Rectal smooth muscle tissue (tissue), 1 donor: ENCODE data around the gene RYR2.

ENCODE experiments used
- H3K27ac ChIP-seq: one replicate; pipeline ENCODE4 v1.7.0; 2013; ENCODE audit warnings: low read depth, low read length, inconsistent platforms
- H3K27me3 ChIP-seq: one replicate; pipeline ENCODE4 v1.7.0; 2013; ENCODE audit warnings: low read length; ENCODE audit not compliant: control insufficient read depth, insufficient read depth
- H3K36me3 ChIP-seq: one replicate; pipeline ENCODE4 v1.7.0; 2013; ENCODE audit warnings: low read length; ENCODE audit not compliant: control insufficient read depth, insufficient read depth
- H3K4me1 ChIP-seq: one replicate; pipeline ENCODE4 v1.7.0; 2013; ENCODE audit warnings: low read length; ENCODE audit not compliant: control insufficient read depth, insufficient read depth
- H3K4me3 ChIP-seq: one replicate; pipeline ENCODE4 v1.7.0; 2013; ENCODE audit warnings: low read length
- H3K9ac ChIP-seq: one replicate; pipeline ENCODE4 v1.7.0; 2013; ENCODE audit warnings: low read length

The RYR2 gene

GRCh38 chr1:237868817-237869600, 827.0 kb downstream of the RYR2 start:
- Histone ChIP-seq H3K4me3 (no peak overlapping the region), H3K36me3 (no peaks in the 10 kb centered on the region), H3K27me3 (no peaks in the 10 kb centered on the region), H3K9ac (no peak overlapping the region), H3K27ac (no peak overlapping the region), H3K4me1 (no peaks in the 10 kb centered on the region)

GRCh38 chr1:237873487-237874211, 831.7 kb downstream of the RYR2 start:
- Histone ChIP-seq H3K4me3 (no peak overlapping the region), H3K9ac (no peak overlapping the region), H3K36me3 (no peaks in the 10 kb centered on the region), H3K27me3 (no peaks in the 10 kb centered on the region), H3K27ac (no peak overlapping the region), H3K4me1 (no peaks in the 10 kb centered on the region)

- no peaks in the 10 kb centered on the region for H3K4me1 ChIP-seq
These were observed 833.3 kb downstream of the RYR2 start for GRCh38 chr1:237875291-237875690.

GRCh38 chr1:237877631-237878030, 835.6 kb downstream of the RYR2 start:
- Histone ChIP-seq H3K9ac (no peak overlapping the region), H3K27ac (no peak overlapping the region), H3K4me3 (no peak overlapping the region), H3K36me3 (no peaks in the 10 kb centered on the region), H3K27me3 (no peaks in the 10 kb centered on the region), H3K4me1 (no peaks in the 10 kb centered on the region)

More at GRCh38 chr1:237875291-237875690, 833.3 kb downstream of the RYR2 start:
- no peaks in the 10 kb centered on the region for H3K27me3 ChIP-seq
- H3K36me3 ChIP-seq = no peaks in the 10 kb centered on the region
- no peak overlapping the region for H3K4me3 ChIP-seq
- no peak overlapping the region for H3K9ac ChIP-seq
- H3K27ac ChIP-seq = no peak overlapping the region

- H3K36me3 ChIP-seq = no peaks in the 10 kb centered on the region
- no peak overlapping the region for H3K27ac ChIP-seq
- H3K27me3 ChIP-seq = no peaks in the 10 kb centered on the region
- no peak overlapping the region for H3K4me3 ChIP-seq
- no peak overlapping the region for H3K9ac ChIP-seq
- no peaks in the 10 kb centered on the region for H3K4me1 ChIP-seq
These were observed 836.4 kb downstream of the RYR2 start for GRCh38 chr1:237878406-237878805.

GRCh38 chr1:237879195-237879594, 837.2 kb downstream of the RYR2 start:
- Histone ChIP-seq H3K36me3 (no peaks in the 10 kb centered on the region), H3K4me1 (no peaks in the 10 kb centered on the region), H3K9ac (no peak overlapping the region), H3K27ac (no peak overlapping the region), H3K27me3 (no peaks in the 10 kb centered on the region), H3K4me3 (no peak overlapping the region)
